Measurements from ENCODE around the gene HSPA1L. TPM values are rescaled to one million over a fixed set of nuclear protein-coding genes. Genes with fewer than 3 reads are reported as not detected.
A peak's percentile ranks its signal among the peaks of the same experiment; 100 is the strongest.
"Not testable (repeated sequence)": the region's sequence is repeated elsewhere in the genome, so short reads cannot be mapped to it uniquely, and the experiment has no call there.

Gene HSPA1L
- total RNA-seq = 1 to 10 TPM; 3.3 to 4.5 TPM

- POLR2A ChIA-PET = interaction anchor here (0.6 to 3.3 kb wide), 14 partner anchors 9 to 1031 kb away, joined by 3 to 33 read pairs (median 3); partner anchors contain the start of genes ABHD16A, CLIC1, FKBPL and HSPA1B
- Mint-ChIP-seq H3K27ac (peak within 1 kb of the TSS; percentile 87), H3K9me3 (no peaks in the 10 kb centered on the region), H3K36me3 (peaks cover 7% of the 10 kb centered on the region), H3K4me3 (peak within 1 kb of the TSS; percentile 94), H3K27me3 (no peaks in the 10 kb centered on the region), H3K4me1 (peaks cover 19% of the 10 kb centered on the region)
- peak; percentile 40 for ATAC-seq (ENCODE audit: low read depth)
- peak; percentile 74 for DNase-seq
Measured at GRCh38 chr6:31815025-31815838, at the start of gene HSPA1L, which contains the start of gene HSPA1A. Gene HSPA1L, minus strand, starts transcription at chr6:31815283. Its CDS starts 3,311 bp downstream, at chr6:31811972. Gene HSPA1A, plus strand, starts transcription at chr6:31815543. Its CDS starts 214 bp downstream, at chr6:31815757.

GRCh38 chr6:31864818-31865204 lies 49.7 kb upstream of the HSPA1L start:
- no peak for DNase-seq
- Mint-ChIP-seq H3K4me1 (peaks cover 13% of the 10 kb centered on the region), H3K27ac (no peak overlapping the region), H3K9me3 (no peaks in the 10 kb centered on the region), H3K27me3 (peaks cover 4% of the 10 kb centered on the region), H3K4me3 (no peak overlapping the region), H3K36me3 (no peaks in the 10 kb centered on the region)
- POLR2A ChIA-PET = interaction anchor here (0.6 to 2.6 kb wide), 4 partner anchors 20 to 212 kb away, joined by 3 to 13 read pairs (median 4); partner anchors contain the start of genes BAG6 and EHMT2
- ATAC-seq (ENCODE audit: low read depth) = no peak

GRCh38 chr6:31864123-31864562 lies 49.1 kb upstream of the HSPA1L start:
- Mint-ChIP-seq H3K4me1 (peaks cover 13% of the 10 kb centered on the region), H3K27ac (peak overlapping the region; percentile 86), H3K4me3 (peak overlapping the region; percentile 97)
- H3K27me3 Mint-ChIP-seq; ATAC-seq (ENCODE audit: low read depth); H3K36me3 Mint-ChIP-seq; H3K9me3 Mint-ChIP-seq: not testable (repeated sequence)
- DNase-seq = peak; percentile 41
- POLR2A ChIA-PET = interaction anchor here (0.6 to 2.6 kb wide), 9 partner anchors 21 to 347 kb away, joined by 3 to 30 read pairs (median 5); partner anchors contain the start of genes BAG6, C6orf47, EHMT2 and MSH5

GRCh38 chr6:31862344-31863235 lies 47.5 kb upstream of the HSPA1L start, which contains the start of gene NEU1:
Gene NEU1, minus strand, starts transcription at chr6:31862821. Its CDS starts 45 bp downstream, at chr6:31862776.
- Mint-ChIP-seq H3K4me3 (peak within 1 kb of the TSS; percentile 97), H3K9me3 (no peaks in the 10 kb centered on the region), H3K36me3 (no peaks in the 10 kb centered on the region), H3K27me3 (peaks cover 4% of the 10 kb centered on the region), H3K4me1 (peaks cover 13% of the 10 kb centered on the region), H3K27ac (peak within 1 kb of the TSS; percentile 86)
- ATAC-seq (ENCODE audit: low read depth) = peak; percentile 96
- DNase-seq = peak; percentile 95
- POLR2A ChIA-PET = interaction anchor here (0.7 to 2.6 kb wide), 17 partner anchors 14 to 1109 kb away, joined by 3 to 30 read pairs (median 4); partner anchors contain the start of genes ABHD16A, EHMT2, FKBPL and GPANK1

DNA sequence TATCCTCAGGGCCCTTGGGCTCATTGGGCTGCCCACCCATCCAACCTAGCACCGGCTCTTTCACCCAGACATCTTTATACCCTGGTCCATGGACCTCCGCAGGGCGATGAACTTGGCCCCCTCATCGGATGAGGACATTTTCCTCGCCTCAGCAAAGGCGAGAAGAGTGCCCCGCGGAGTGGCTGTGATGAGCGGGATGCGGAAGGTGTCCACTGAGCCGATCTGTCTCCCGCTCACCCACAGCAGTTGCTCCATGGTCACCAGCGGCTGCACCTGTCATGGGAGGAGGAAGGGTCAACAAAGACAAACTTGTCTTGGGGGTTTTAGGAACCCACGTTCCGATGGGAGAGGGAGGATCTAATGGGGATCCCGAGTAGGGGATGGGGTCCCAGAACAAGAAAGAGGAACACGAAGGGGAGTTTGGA lies 46.8 kb upstream of the HSPA1L start:
- DNase-seq (no peak), ATAC-seq (ENCODE audit: low read depth) (no peak)
- POLR2A ChIA-PET = interaction anchor here (1.1 to 2.2 kb wide), 3 partner anchors 26 to 367 kb away, joined by 3 to 30 read pairs (median 5); partner anchors contain the start of gene GPANK1
- Mint-ChIP-seq H3K4me3 (peak overlapping the region; percentile 97), H3K9me3 (no peaks in the 10 kb centered on the region), H3K4me1 (peaks cover 13% of the 10 kb centered on the region), H3K36me3 (no peaks in the 10 kb centered on the region), H3K27me3 (peaks cover 4% of the 10 kb centered on the region), H3K27ac (peak overlapping the region; percentile 86)

DNA sequence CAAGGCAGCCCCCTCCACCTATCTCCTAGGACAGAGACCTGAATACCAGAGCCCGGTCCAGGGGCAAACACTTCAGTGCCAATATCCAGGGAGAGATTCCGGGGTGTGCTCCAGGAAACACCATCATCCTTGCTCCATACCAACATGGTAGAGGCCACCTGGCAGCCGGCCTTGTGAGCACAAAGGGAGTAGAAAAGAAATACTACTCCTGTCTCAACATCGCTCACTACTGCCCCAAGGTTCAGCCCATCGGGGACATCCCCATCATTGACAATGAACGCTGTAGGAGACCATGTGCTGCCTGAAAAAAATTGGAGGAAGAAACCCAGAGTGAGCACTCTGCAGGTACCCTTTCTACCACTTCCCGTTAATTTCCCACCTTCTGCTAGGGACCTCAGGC lies 46.1 kb upstream of the HSPA1L start:
- no peak for DNase-seq
- Mint-ChIP-seq H3K36me3 (no peaks in the 10 kb centered on the region), H3K27me3 (peaks cover 4% of the 10 kb centered on the region), H3K4me3 (no peak overlapping the region), H3K27ac (no peak overlapping the region), H3K4me1 (peaks cover 13% of the 10 kb centered on the region), H3K9me3 (no peaks in the 10 kb centered on the region)
- no peak for ATAC-seq (ENCODE audit: low read depth)
- POLR2A ChIA-PET = no interaction called here

GRCh38 chr6:31860349-31860748 lies 45.3 kb upstream of the HSPA1L start:
- H3K36me3 Mint-ChIP-seq = no peaks in the 10 kb centered on the region
- H3K4me1 Mint-ChIP-seq = peaks cover 13% of the 10 kb centered on the region
- no peaks in the 10 kb centered on the region for H3K9me3 Mint-ChIP-seq
- DNase-seq (no peak), ATAC-seq (ENCODE audit: low read depth) (no peak)
- POLR2A ChIA-PET = no interaction called here
- no peak overlapping the region for H3K4me3 Mint-ChIP-seq
- no peak overlapping the region for H3K27ac Mint-ChIP-seq
- no peaks in the 10 kb centered on the region for H3K27me3 Mint-ChIP-seq

DNA sequence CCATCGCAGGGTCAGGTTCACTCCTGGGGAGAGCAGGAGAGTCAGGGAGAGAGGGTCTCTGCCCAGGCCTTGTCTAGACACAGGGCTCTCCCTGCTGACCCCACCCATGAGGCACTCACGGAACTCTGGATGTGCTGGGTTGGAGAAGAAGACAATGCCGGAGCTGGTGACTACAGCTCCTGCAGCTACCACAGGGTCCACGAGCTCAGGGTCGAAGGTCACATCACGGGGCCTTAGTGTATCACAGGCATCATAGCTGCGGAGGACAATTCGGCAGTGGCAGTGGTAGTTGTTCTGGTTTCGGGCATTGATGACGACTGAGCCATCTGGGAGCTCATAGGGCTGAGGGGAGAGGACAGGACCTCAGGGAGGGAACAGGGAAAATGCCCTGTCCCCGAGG lies 44.8 kb upstream of the HSPA1L start:
- Mint-ChIP-seq H3K27ac (no peak overlapping the region), H3K4me3 (no peak overlapping the region), H3K27me3 (no peaks in the 10 kb centered on the region), H3K9me3 (no peaks in the 10 kb centered on the region), H3K36me3 (no peaks in the 10 kb centered on the region), H3K4me1 (peaks cover 13% of the 10 kb centered on the region)
- ATAC-seq (ENCODE audit: low read depth) = no peak
- POLR2A ChIA-PET = interaction anchor here (1.0 kb wide), 1 partner anchor 23 kb away, joined by 3 read pairs; no protein-coding TSS in a partner anchor
- DNase-seq = no peak

- POLR2A ChIA-PET = interaction anchor here (1.0 kb wide), 1 partner anchor 22 kb away, joined by 3 read pairs; no protein-coding TSS in a partner anchor
- H3K4me3 Mint-ChIP-seq = no peak overlapping the region
- peaks cover 13% of the 10 kb centered on the region for H3K4me1 Mint-ChIP-seq
- no peak overlapping the region for H3K27ac Mint-ChIP-seq
- no peaks in the 10 kb centered on the region for H3K27me3 Mint-ChIP-seq
- H3K36me3 Mint-ChIP-seq = no peaks in the 10 kb centered on the region
- H3K9me3 Mint-ChIP-seq = no peaks in the 10 kb centered on the region
- DNase-seq (no peak), ATAC-seq (ENCODE audit: low read depth) (no peak)
Measured at GRCh38 chr6:31858707-31859106, 43.6 kb upstream of the HSPA1L start.

DNA sequence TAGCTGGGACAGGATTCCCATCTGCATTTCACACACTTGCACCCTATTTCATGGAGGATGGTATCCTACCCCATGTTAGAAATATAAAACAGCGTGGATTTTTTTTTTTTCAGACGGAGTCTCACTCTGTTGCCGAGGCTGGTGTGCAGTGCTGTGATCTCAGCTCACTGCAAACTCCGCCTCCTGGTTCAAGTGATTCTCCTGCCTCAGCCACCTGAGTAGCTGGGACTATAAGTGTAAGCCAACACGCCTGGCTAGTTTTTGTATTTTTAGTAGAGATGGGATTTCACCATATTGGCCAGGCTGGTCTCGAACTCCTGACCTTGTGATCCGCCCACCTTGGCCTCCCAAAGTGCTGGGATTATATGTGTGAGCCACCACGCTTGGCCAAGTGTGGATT lies 42.7 kb upstream of the HSPA1L start:
- Mint-ChIP-seq H3K4me1 (peaks cover 12% of the 10 kb centered on the region), H3K27ac (peak overlapping the region; percentile 25)
- DNase-seq; H3K27me3 Mint-ChIP-seq; H3K9me3 Mint-ChIP-seq; H3K36me3 Mint-ChIP-seq; ATAC-seq (ENCODE audit: low read depth); H3K4me3 Mint-ChIP-seq; POLR2A ChIA-PET: not testable (repeated sequence)

GRCh38 chr6:31851980-31852718 lies 37.1 kb upstream of the HSPA1L start:
- H3K36me3 Mint-ChIP-seq; H3K4me3 Mint-ChIP-seq; DNase-seq; POLR2A ChIA-PET; H3K27me3 Mint-ChIP-seq; H3K27ac Mint-ChIP-seq; H3K4me1 Mint-ChIP-seq; H3K9me3 Mint-ChIP-seq; ATAC-seq (ENCODE audit: low read depth): not testable (repeated sequence)

DNA sequence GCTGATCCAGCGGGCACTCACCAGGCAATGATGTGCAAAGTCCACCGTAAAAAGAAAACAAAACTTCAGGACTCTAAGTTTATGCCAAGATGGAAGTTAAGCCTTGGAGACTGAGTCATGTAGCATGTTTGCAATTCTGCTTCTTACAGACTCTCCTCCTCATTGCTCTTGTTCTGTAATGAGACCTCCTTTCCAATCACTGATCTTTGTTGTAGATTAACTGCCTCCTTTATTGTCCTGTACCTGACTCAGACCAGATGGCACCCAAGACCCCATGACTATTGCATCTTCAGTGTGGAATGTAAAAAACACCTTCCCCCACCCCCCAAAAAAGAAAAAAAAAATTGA lies 36.4 kb upstream of the HSPA1L start:
- no peak for DNase-seq
- H3K4me3 Mint-ChIP-seq = no peak overlapping the region
- no peak for ATAC-seq (ENCODE audit: low read depth)
- H3K27ac Mint-ChIP-seq = no peak overlapping the region
- POLR2A ChIA-PET = interaction anchor here (0.6 kb wide), 1 partner anchor 119 kb away, joined by 3 read pairs; no protein-coding TSS in a partner anchor
- no peaks in the 10 kb centered on the region for H3K9me3 Mint-ChIP-seq
- no peaks in the 10 kb centered on the region for H3K36me3 Mint-ChIP-seq
- no peaks in the 10 kb centered on the region for H3K4me1 Mint-ChIP-seq
- no peaks in the 10 kb centered on the region for H3K27me3 Mint-ChIP-seq
